D721Med (cell line): Measurements from ENCODE around the gene DIAPH2.

ENCODE experiments used
- DNase-seq: peaks from one replicate; pipeline ENCODE4 v3.0.0; 2011; ENCODE audit warnings: low spot score; ENCODE audit not compliant: insufficient read length
- FAIRE-seq: peaks from 2 replicates; lab custom pipeline; 2011; peaks lifted over from hg19 to GRCh38; lab: Jason Lieb, UNC
- CTCF ChIP-seq: IDR thresholded peaks from 2 replicates; pipeline ENCODE4 v1.5.1; 2012; ENCODE audit warnings: mild to moderate bottlenecking, control low read depth; ENCODE audit not compliant: insufficient read depth; ENCODE audit errors: missing control alignments

DIAPH2 gene

GRCh38 chrX:97284531-97284930 lies 599.9 kb downstream of the DIAPH2 start:
- FAIRE-seq (no peak), DNase-seq (no peak)
- TF ChIP-seq CTCF = no peak

GRCh38 chrX:97290199-97290598 lies 605.6 kb downstream of the DIAPH2 start:
- no peak for TF ChIP-seq CTCF
- DNase-seq (no peak), FAIRE-seq (no peak)

- no peak for DNase-seq
- TF ChIP-seq CTCF = no peak
- FAIRE-seq = no peak
Measured at GRCh38 chrX:97294041-97294440, 609.4 kb downstream of the DIAPH2 start.

GRCh38 chrX:97295954-97296353 lies 611.3 kb downstream of the DIAPH2 start:
- no peak for FAIRE-seq
- TF ChIP-seq CTCF = no peak
- no peak for DNase-seq

GRCh38 chrX:97306771-97307470 lies 622.3 kb downstream of the DIAPH2 start:
- no peak for FAIRE-seq
- TF ChIP-seq CTCF = no peak
- DNase-seq = no peak

GRCh38 chrX:97308171-97308570 lies 623.5 kb downstream of the DIAPH2 start:
- no peak for TF ChIP-seq CTCF
- DNase-seq = no peak
- FAIRE-seq = no peak

GRCh38 chrX:97309487-97310116 lies 625.0 kb downstream of the DIAPH2 start:
- no peak for DNase-seq
- TF ChIP-seq CTCF = no peak
- FAIRE-seq = no peak
